IMR-90 (cell line): ENCODE measurements around the gene NEDD4L. TPM values are rescaled to one million over a fixed set of nuclear protein-coding genes. Genes with fewer than 3 reads are reported as not detected.
A peak's percentile ranks its signal among the peaks of the same experiment; 100 is the strongest.

Experiments
- ATAC-seq: fragments of 200-7000 bp; cut with Tn5 transposase; 2 replicates; pipeline ENCODE4 v1.9.1; 2020; ENCODE audit warnings: low read depth, mild to moderate bottlenecking, moderate library complexity
- BruUV-seq: library from RNA; stranded (reverse); fragments of 400-500 nt; replicated peaks from 2 replicates; lab custom pipeline; 2021; lab: Mats Ljungman, UMichigan
- CTCF ChIA-PET: fragments of 300-600 bp; formaldehyde crosslinking; extraction: SDS; loops from one replicate; lab custom pipeline; 2021; ENCODE audit warnings: antibody characterized with exemption; lab: Yijun Ruan, JAX
- POLR2A ChIA-PET: fragments of 300-600 bp; sonication (Branson Sonifier 250); formaldehyde crosslinking; loops from one replicate; lab custom pipeline; 2022; ENCODE audit warnings: antibody characterized with exemption; ENCODE audit not compliant: unreplicated experiment; lab: Charles Lee
- DNase-seq: peaks from one replicate; pipeline ENCODE4 v3.0.0; 2013
- H2AFZ ChIP-seq: replicated peaks from 2 replicates; pipeline ENCODE3; 2013; ENCODE audit warnings: low read length, mild to moderate bottlenecking; ENCODE audit not compliant: poor library complexity
- H2AK5ac ChIP-seq: 2 replicates; pipeline ENCODE4 v1.6.1; 2013; ENCODE audit warnings: low read depth, low read length, inconsistent platforms
- H2AK9ac ChIP-seq: replicated peaks from 2 replicates; pipeline ENCODE3; 2013; ENCODE audit warnings: mild to moderate bottlenecking, low read depth, low read length, moderate library complexity; ENCODE audit not compliant: poor library complexity
- H2BK120ac ChIP-seq: 2 replicates; pipeline ENCODE4 v1.6.1; 2013; ENCODE audit warnings: low read depth, low read length, inconsistent platforms
- H2BK15ac ChIP-seq: 3 replicates; pipeline ENCODE4 v1.6.1; 2013; ENCODE audit warnings: low read depth, low read length, inconsistent platforms
- H2BK20ac ChIP-seq: 2 replicates; pipeline ENCODE4 v1.6.1; 2013; ENCODE audit warnings: low read depth, mild to moderate bottlenecking, inconsistent platforms, low read length, moderate library complexity
- H2BK5ac ChIP-seq: 2 replicates; pipeline ENCODE4 v1.6.1; 2013; ENCODE audit warnings: mild to moderate bottlenecking, low read depth, low read length, inconsistent platforms; ENCODE audit not compliant: poor library complexity, severe bottlenecking
- H3K14ac ChIP-seq: replicated peaks from 2 replicates; pipeline ENCODE4 v1.6.1; 2013; ENCODE audit warnings: low read depth, low read length, inconsistent platforms
- H3K18ac ChIP-seq: 2 replicates; pipeline ENCODE4 v1.6.1; 2013; ENCODE audit warnings: low read depth, low read length, control low read depth
- H3K23ac ChIP-seq: 2 replicates; pipeline ENCODE4 v1.6.1; 2013; ENCODE audit warnings: low read depth, low read length, inconsistent platforms
- H3K27ac ChIP-seq: 2 replicates; pipeline ENCODE4 v1.5.1; 2013; ENCODE audit warnings: mild to moderate bottlenecking, control low read depth, low read length; ENCODE audit not compliant: insufficient read depth
- H3K27me3 ChIP-seq: 2 replicates; pipeline ENCODE4 v1.6.1; 2013; ENCODE audit warnings: low read length; ENCODE audit not compliant: control insufficient read depth, insufficient read depth
- H3K36me3 ChIP-seq: 2 replicates; pipeline ENCODE4 v1.6.1; 2013; ENCODE audit warnings: low read length, mixed read lengths; ENCODE audit not compliant: control insufficient read depth, insufficient read depth
- H3K4ac ChIP-seq: 2 replicates; pipeline ENCODE4 v1.6.1; 2013; ENCODE audit warnings: low read depth, low read length, inconsistent platforms
- H3K4me1 ChIP-seq: 2 replicates; pipeline ENCODE4 v1.6.1; 2013; ENCODE audit warnings: low read length, mixed read lengths; ENCODE audit not compliant: control insufficient read depth, insufficient read depth
- H3K4me2 ChIP-seq: 2 replicates; pipeline ENCODE4 v1.6.1; 2013; ENCODE audit warnings: low read depth, mild to moderate bottlenecking, control low read depth, low read length, moderate library complexity
- H3K4me3 ChIP-seq: 2 replicates; pipeline ENCODE4 v1.5.1; 2013; ENCODE audit warnings: low read depth, mild to moderate bottlenecking, control low read depth, low read length, moderate library complexity; ENCODE audit not compliant: insufficient read depth
- H3K56ac ChIP-seq: 2 replicates; pipeline ENCODE4 v1.6.1; 2013; ENCODE audit warnings: low read length, inconsistent platforms; ENCODE audit not compliant: insufficient read depth; ENCODE audit errors: extremely low read depth
- H3K79me1 ChIP-seq, 2 experiments: 2 replicates each; pipeline ENCODE4 v1.6.1; 2013; ENCODE audit warnings: low read length in 2 of 2, inconsistent platforms in 1 of 2, low read depth in 1 of 2
- H3K9ac ChIP-seq: 2 replicates; pipeline ENCODE4 v1.6.1; 2013; ENCODE audit warnings: low read depth, low read length, control low read depth
- H3K9me1 ChIP-seq: 2 replicates; pipeline ENCODE4 v1.6.1; 2013; ENCODE audit warnings: low read length, inconsistent platforms; ENCODE audit not compliant: insufficient read depth
- H3K9me3 ChIP-seq: 2 replicates; pipeline ENCODE4 v1.6.1; 2013; ENCODE audit warnings: low read length; ENCODE audit not compliant: control insufficient read depth, insufficient read depth
- H4K20me1 ChIP-seq: 2 replicates; pipeline ENCODE4 v1.6.1; 2013; ENCODE audit warnings: low read length, inconsistent platforms; ENCODE audit not compliant: insufficient read depth
- H4K5ac ChIP-seq: 2 replicates; pipeline ENCODE4 v1.6.1; 2013; ENCODE audit warnings: mild to moderate bottlenecking, low read depth, low read length, control low read depth
- H4K8ac ChIP-seq, 2 experiments: 2 replicates each; pipeline ENCODE4 v1.6.1; 2013; ENCODE audit warnings: low read depth in 2 of 2, low read length in 2 of 2, control low read depth in 1 of 2, inconsistent platforms in 1 of 2
- H4K91ac ChIP-seq: 2 replicates; pipeline ENCODE4 v1.6.1; 2013; ENCODE audit warnings: low read depth, low read length, inconsistent platforms; ENCODE audit not compliant: insufficient read depth
- BHLHE40 ChIP-seq: fragments of 150-350 bp; IDR thresholded peaks from 2 replicates; pipeline ENCODE4 v1.6.1; 2016; ENCODE audit warnings: mild to moderate bottlenecking, low read depth, low read length
- CEBPB ChIP-seq: IDR thresholded peaks from 2 replicates; pipeline ENCODE4 v1.6.1; 2012; ENCODE audit warnings: low read depth, low read length, improper control_type of control experiment
- RAD21 ChIP-seq: IDR thresholded peaks from 2 replicates; pipeline ENCODE4 v1.6.1; 2012; ENCODE audit warnings: low read length, improper control_type of control experiment
- RCOR1 ChIP-seq: IDR thresholded peaks from 2 replicates; pipeline ENCODE4 v1.6.1; 2012; ENCODE audit warnings: mild to moderate bottlenecking, low read length, improper control_type of control experiment; ENCODE audit not compliant: insufficient replicate concordance
- WGBS, 2 experiments: methylation state at CpG; one replicate each; pipeline versions ENCODE4 v1.1.5 to v1.1.7; 2013; ENCODE audit warnings: missing lambda C conversion rate in 2 of 2; ENCODE audit not compliant: insufficient read length in 1 of 2; ENCODE audit errors: extremely low coverage in 2 of 2; 5-methylcytosine and 5-hydroxymethylcytosine counted together
- dilution Hi-C: fragments of 300-500 bp; cut with HindIII; formaldehyde crosslinking; loops from one replicate; pipeline ENCODE4 v1.14.3; 2018; ENCODE audit warnings: low sequenced_read_pairs; ENCODE audit not compliant: unreplicated experiment
- in situ Hi-C: fragments of 300-500 bp; cut with MboI; formaldehyde crosslinking; loops from 3 replicates; pipeline ENCODE4 v1.14.3; 2019; ENCODE audit warnings: low sequenced_read_pairs, inconsistent platforms, mixed read lengths
- intact Hi-C: fragments of 100-400 bp; cut with micrococcal nuclease; formaldehyde crosslinking; loops from 2 replicates; pipeline ENCODE4 v1.10.0; 2022
- polyA plus RNA-seq, 3 experiments: library from polyadenylated mRNA; depleted of rRNA; stranded (reverse); fragments of >200 nt; gene quantifications; 2 replicates each; pipeline ENCODE4 v1.2.3, GENCODE V29; 2012; ENCODE audit warnings: low replicate concordance in 1 of 3
- total RNA-seq: library from RNA; depleted of rRNA; stranded (reverse); fragments of >200 nt; gene quantifications from 2 replicates; pipeline ENCODE4 v1.2.3, GENCODE V29; 2012

The NEDD4L gene
- total and polyA plus RNA-seq, 2 of the 4 experiments (the other 2 are of a cell fraction): 10.0 to 10.9 TPM

GRCh38 chr18:58241877-58242276 is 197.9 kb downstream of the NEDD4L start:
- no peak overlapping the region for H3K4ac ChIP-seq
- dilution Hi-C loops (no loop called here), in situ Hi-C loops (no loop called here), intact Hi-C loops (no loop called here)
- no peak overlapping the region for H2BK20ac ChIP-seq
- no peak overlapping the region for H2BK15ac ChIP-seq
- H2AK9ac ChIP-seq: no peak overlapping the region
- H3K56ac ChIP-seq: no peak overlapping the region
- ATAC-seq (peak; percentile 96), DNase-seq (peak; percentile 93)
- peaks cover 3% of the 10 kb centered on the region for H3K9me1 ChIP-seq
- H3K4me1 ChIP-seq: peaks cover 4% of the 10 kb centered on the region
- no peak overlapping the region for H3K9ac ChIP-seq
- no peaks in the 10 kb centered on the region for H3K36me3 ChIP-seq
- no peaks in the 10 kb centered on the region for H3K27me3 ChIP-seq
- 28% methylated on average over 2 of the region's 6 CpGs; no CpG with 5 or more reads in 1 of the 2 experiments for WGBS, 2 experiments
- H4K5ac ChIP-seq: no peak overlapping the region
- peaks cover 0 to 5% of the 10 kb centered on the region in 2 experiments; a peak in 1 of 4 replicates for H3K79me1 ChIP-seq
- no peak overlapping the region for H3K4me3 ChIP-seq
- no peak overlapping the region for H2AFZ ChIP-seq
- peak overlapping the region; percentile 46; the same call in 1 of the 2 replicates for H3K4me2 ChIP-seq
- POLR2A ChIA-PET: no interaction called here
- H3K23ac ChIP-seq: no peak overlapping the region
- no peak overlapping the region for H2BK5ac ChIP-seq
- H3K18ac ChIP-seq: no peak overlapping the region
- CTCF ChIA-PET: no interaction called here
- no peaks in the 10 kb centered on the region; the same call in 1 of the 2 replicates for H4K20me1 ChIP-seq
- no TSS peak for BruUV-seq
- H4K8ac ChIP-seq: no peak overlapping the region
- no peaks in the 10 kb centered on the region for H3K9me3 ChIP-seq
- H3K14ac ChIP-seq: no peak overlapping the region
- no peak overlapping the region for H4K91ac ChIP-seq
- H2AK5ac ChIP-seq: no peak overlapping the region
- H3K27ac ChIP-seq: no peak overlapping the region
- no peak overlapping the region for H2BK120ac ChIP-seq
- TF ChIP-seq RCOR1 (no peak), BHLHE40 (peak; percentile 14; the same call in 1 of the 2 replicates), RAD21 (no peak), CEBPB (peak; percentile 36)
